ENCODE measurements around the gene ARIH2. TPM values are rescaled to one million over a fixed set of nuclear protein-coding genes. Genes with fewer than 3 reads are reported as not detected.

Gene ARIH2
- total and polyA plus RNA-seq, 9 of the 15 experiments (the other 6 are each of a cell fraction or from before 2014, with no cell fraction given), result 27.0 to 120 (median 108) TPM

- TF ChIP-seq KDM5B (IDR thresholded peaks at IDR 0.05; ENCODE audit: insufficient replicate concordance, low read depth, low read length) (peak; percentile 95), ZNF197 (CRISPR knock-in tag; IDR thresholded peaks at IDR 0.05; ENCODE audit: low read depth) (no peak), ZEB2 (IDR thresholded peaks at IDR 0.05) (no peak), ZNF277 (CRISPR knock-in tag; IDR thresholded peaks at IDR 0.05; ENCODE audit: borderline replicate concordance) (no peak), GTF2E2 (tag; IDR thresholded peaks at IDR 0.05) (peak; percentile 31; the same call in 1 of the 2 replicates), EP400 (IDR thresholded peaks at IDR 0.05) (peak; percentile 71), POLR2A (conservative IDR thresholded peaks at IDR 0.05) (peak; percentile 92), PML (IDR thresholded peaks at IDR 0.05; ENCODE audit: low read length) (peak; percentile 43; the same call in 1 of the 2 replicates), TCF3 (CRISPR knock-in tag; IDR thresholded peaks at IDR 0.05) (no peak), CEBPG (CRISPR knock-in tag; IDR thresholded peaks at IDR 0.05) (peak; percentile 87), CEBPG (tag; conservative IDR thresholded peaks at IDR 0.05 in 1 of 2, IDR thresholded peaks at IDR 0.05 in 1 of 2) (peak; percentile 78 to 85), HNRNPL (IDR thresholded peaks at IDR 0.05; ENCODE audit: low read depth, low read length) (no peak), HDAC1 (IDR thresholded peaks at IDR 0.05) (no peak; a peak in 1 of 4 replicates), TARDBP (IDR thresholded peaks at IDR 0.05) (no peak), ATF4 (CRISPR knock-in tag; IDR thresholded peaks at IDR 0.05) (peak; percentile 60; the same call in 1 of the 2 replicates), ZNF274 (IDR thresholded peaks at IDR 0.05; ENCODE audit: borderline replicate concordance, low read depth, low read length) (no peak; the same call in 1 of the 2 replicates), RAD21 (CRISPR knock-in tag; conservative IDR thresholded peaks at IDR 0.05 in 1 of 2, IDR thresholded peaks at IDR 0.05 in 1 of 2) (peak; percentile 19 to 40; a peak in 3 of 4 replicates), ZNF511 (CRISPR knock-in tag; IDR thresholded peaks at IDR 0.05) (no peak), ZFP1 (CRISPR knock-in tag; IDR thresholded peaks at IDR 0.05) (no peak), ELF4 (CRISPR knock-in tag; IDR thresholded peaks at IDR 0.05) (no peak), ZKSCAN3 (CRISPR knock-in tag; IDR thresholded peaks at IDR 0.05) (no peak), BCOR (IDR thresholded peaks at IDR 0.05) (no peak), ZMIZ1 (IDR thresholded peaks at IDR 0.05; ENCODE audit: low read depth in 2 of 2, low read length in 2 of 2) (no peak), XRCC4 (IDR thresholded peaks at IDR 0.05; ENCODE audit: extremely low read depth, insufficient read depth, insufficient read length) (no peak)
These were observed at the start of gene ARIH2 (continued) for GRCh38 chr3:48918388-48919214.
